OCI-LY1 (cell line): ENCODE results near the gene UBAC1.
"Not testable (repeated sequence)": the region's sequence is repeated elsewhere in the genome, so short reads cannot be mapped to it uniquely, and the experiment has no call there.

Experiments
- H2AFZ ChIP-seq: fragments of 200-600 bp; sonication (generic), shearing (Covaris generic); 2 replicates; pipeline ENCODE4 v1.6.0; 2014; ENCODE audit warnings: antibody characterized with exemption, mild to moderate bottlenecking, low read length
- H3F3A ChIP-seq: fragments of 200-600 bp; sonication (generic), shearing (Covaris generic); 2 replicates; pipeline ENCODE4 v1.6.0; 2014; ENCODE audit warnings: mild to moderate bottlenecking, antibody characterized with exemption, low read length, moderate library complexity; ENCODE audit not compliant: insufficient read depth
- H3K27ac ChIP-seq: fragments of 200-600 bp; sonication (generic); 2 replicates; pipeline ENCODE4 v1.5.1; 2014; ENCODE audit warnings: low read length, mixed run types, mild to moderate bottlenecking, low read depth; ENCODE audit not compliant: poor library complexity, severe bottlenecking
- H3K27me3 ChIP-seq: fragments of 200-600 bp; sonication (generic); 2 replicates; pipeline ENCODE4 v1.6.0; 2014; ENCODE audit warnings: antibody characterized with exemption, mild to moderate bottlenecking, low read length, moderate library complexity; ENCODE audit not compliant: insufficient read depth
- H3K36me3 ChIP-seq: fragments of 200-600 bp; sonication (generic); 2 replicates; pipeline ENCODE4 v1.6.1; 2014; ENCODE audit warnings: mild to moderate bottlenecking, antibody characterized with exemption, low read length, moderate library complexity, mixed read lengths; ENCODE audit not compliant: insufficient read depth
- H3K4me1 ChIP-seq: fragments of 200-600 bp; sonication (generic); 2 replicates; pipeline ENCODE4 v1.5.1; 2014; ENCODE audit warnings: mild to moderate bottlenecking, low read length, moderate library complexity; ENCODE audit not compliant: insufficient read depth, severe bottlenecking
- H3K4me2 ChIP-seq: fragments of 200-600 bp; sonication (generic), shearing (Covaris generic); 2 replicates; pipeline ENCODE4 v1.6.1; 2014; ENCODE audit warnings: low read length
- H3K4me3 ChIP-seq: fragments of 200-600 bp; sonication (generic); 2 replicates; pipeline ENCODE4 v1.5.1; 2014; ENCODE audit warnings: low read length, low read depth, mild to moderate bottlenecking, mixed read lengths; ENCODE audit not compliant: poor library complexity, severe bottlenecking
- H3K79me2 ChIP-seq: fragments of 200-600 bp; shearing (Covaris generic); 2 replicates; pipeline ENCODE4 v1.6.1; 2016; ENCODE audit warnings: mixed run types, low read length, mixed read lengths; ENCODE audit not compliant: insufficient read depth
- H3K9ac ChIP-seq: fragments of 200-600 bp; sonication (generic), shearing (Covaris generic); 2 replicates; pipeline ENCODE4 v1.6.1; 2014; ENCODE audit warnings: mild to moderate bottlenecking, low read length, mixed read lengths
- H3K9me2 ChIP-seq: fragments of 200-600 bp; sonication (generic), shearing (Covaris generic); 2 replicates; pipeline ENCODE4 v1.6.1; 2014; ENCODE audit warnings: low read depth, mild to moderate bottlenecking, low read length, mixed read lengths
- H3K9me3 ChIP-seq: fragments of 200-600 bp; shearing (Covaris generic); 2 replicates; pipeline ENCODE4 v1.6.1; 2014; ENCODE audit warnings: low read length, mixed read lengths
- H4K20me1 ChIP-seq: fragments of 200-600 bp; sonication (generic), shearing (Covaris generic); 2 replicates; pipeline ENCODE4 v1.6.0; 2016; ENCODE audit warnings: mild to moderate bottlenecking, low read length; ENCODE audit not compliant: insufficient read depth
- EZH2 ChIP-seq: fragments of 200-600 bp; sonication (generic), shearing (Covaris generic); IDR thresholded peaks from 2 replicates; pipeline ENCODE4 v1.8.0; 2017; ENCODE audit warnings: borderline replicate concordance, mixed run types, mild to moderate bottlenecking, antibody characterized with exemption, low read length, moderate library complexity, mixed read lengths
- TF ChIP-seq, protein P1 (sequence below): fragments of 200-600 bp; sonication (generic), shearing (Covaris generic); IDR thresholded peaks from 2 replicates; pipeline ENCODE4 v1.5.1; 2017; ENCODE audit warnings: mild to moderate bottlenecking, antibody characterized with exemption, low read length, moderate library complexity, mixed read lengths

Gene UBAC1

DNA sequence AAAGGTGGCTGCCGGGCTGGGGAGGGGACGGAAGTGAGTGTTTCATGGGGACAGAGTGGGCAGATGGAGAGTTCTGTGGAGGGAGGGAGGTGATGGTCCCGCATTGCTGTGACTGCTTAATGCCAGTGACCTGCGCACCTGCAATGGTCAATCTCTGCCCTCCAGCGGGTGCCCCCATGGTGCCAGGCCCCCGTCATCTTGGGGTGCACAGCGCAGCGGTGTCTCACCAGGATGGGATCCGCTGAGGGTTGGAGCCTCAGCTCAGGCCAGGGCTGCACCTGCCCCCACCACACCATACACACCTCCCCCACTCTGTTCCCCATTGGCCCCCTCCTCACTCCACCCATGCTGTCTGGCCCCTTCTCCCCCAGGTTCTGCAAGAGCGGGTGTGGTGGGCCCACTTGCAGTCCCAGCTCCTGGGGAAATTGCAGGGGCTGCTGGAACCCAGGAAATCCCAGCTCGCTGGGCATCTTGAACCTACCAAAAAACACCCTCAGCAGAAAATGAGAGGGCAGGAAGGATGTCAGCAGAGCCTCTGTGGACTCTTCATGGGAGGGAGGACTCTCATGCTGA lies 41.8 kb downstream of the UBAC1 start:
- TF ChIP-seq EZH2: no peak
- TF ChIP-seq, protein P1, sequence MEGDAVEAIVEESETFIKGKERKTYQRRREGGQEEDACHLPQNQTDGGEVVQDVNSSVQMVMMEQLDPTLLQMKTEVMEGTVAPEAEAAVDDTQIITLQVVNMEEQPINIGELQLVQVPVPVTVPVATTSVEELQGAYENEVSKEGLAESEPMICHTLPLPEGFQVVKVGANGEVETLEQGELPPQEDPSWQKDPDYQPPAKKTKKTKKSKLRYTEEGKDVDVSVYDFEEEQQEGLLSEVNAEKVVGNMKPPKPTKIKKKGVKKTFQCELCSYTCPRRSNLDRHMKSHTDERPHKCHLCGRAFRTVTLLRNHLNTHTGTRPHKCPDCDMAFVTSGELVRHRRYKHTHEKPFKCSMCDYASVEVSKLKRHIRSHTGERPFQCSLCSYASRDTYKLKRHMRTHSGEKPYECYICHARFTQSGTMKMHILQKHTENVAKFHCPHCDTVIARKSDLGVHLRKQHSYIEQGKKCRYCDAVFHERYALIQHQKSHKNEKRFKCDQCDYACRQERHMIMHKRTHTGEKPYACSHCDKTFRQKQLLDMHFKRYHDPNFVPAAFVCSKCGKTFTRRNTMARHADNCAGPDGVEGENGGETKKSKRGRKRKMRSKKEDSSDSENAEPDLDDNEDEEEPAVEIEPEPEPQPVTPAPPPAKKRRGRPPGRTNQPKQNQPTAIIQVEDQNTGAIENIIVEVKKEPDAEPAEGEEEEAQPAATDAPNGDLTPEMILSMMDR: no peak

DNA sequence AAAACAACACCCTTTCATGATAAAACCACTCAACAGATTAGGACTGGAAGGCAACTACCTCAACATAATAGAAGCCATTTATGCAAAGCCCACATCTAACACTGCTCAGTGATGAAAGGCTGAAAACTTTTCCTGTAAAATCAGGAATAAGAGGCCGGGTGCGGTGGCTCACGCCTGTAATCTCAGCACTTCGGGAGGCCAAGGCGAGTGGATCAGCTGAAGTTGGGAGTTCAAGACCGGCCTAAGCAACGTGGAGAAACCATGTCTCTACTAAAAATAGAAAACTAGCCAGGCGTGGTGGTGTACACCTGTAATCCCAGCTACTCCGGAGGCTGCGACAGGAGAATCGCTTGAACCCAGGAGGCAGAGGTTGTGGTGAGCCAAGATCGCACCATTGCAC lies 44.9 kb downstream of the UBAC1 start:
- Histone ChIP-seq H3K36me3 (peaks cover 52% of the 10 kb centered on the region), H3K9me3 (peaks cover 28% of the 10 kb centered on the region)

More for the DNA sequence above, 41.8 kb downstream of the UBAC1 start:
- Histone ChIP-seq H3K9me2 (no peaks in the 10 kb centered on the region), H3K4me1 (no peaks in the 10 kb centered on the region), H3K9me3 (peaks cover 24% of the 10 kb centered on the region), H2AFZ (no peak overlapping the region), H3K27ac (no peak overlapping the region), H3K9ac (no peak overlapping the region), H3K4me3 (no peak overlapping the region), H3K27me3 (no peaks in the 10 kb centered on the region), H3K36me3 (peaks cover 23% of the 10 kb centered on the region), H3K4me2 (no peak overlapping the region), H4K20me1 (no peaks in the 10 kb centered on the region), H3F3A (no peaks in the 10 kb centered on the region), H3K79me2 (no peaks in the 10 kb centered on the region)

DNA sequence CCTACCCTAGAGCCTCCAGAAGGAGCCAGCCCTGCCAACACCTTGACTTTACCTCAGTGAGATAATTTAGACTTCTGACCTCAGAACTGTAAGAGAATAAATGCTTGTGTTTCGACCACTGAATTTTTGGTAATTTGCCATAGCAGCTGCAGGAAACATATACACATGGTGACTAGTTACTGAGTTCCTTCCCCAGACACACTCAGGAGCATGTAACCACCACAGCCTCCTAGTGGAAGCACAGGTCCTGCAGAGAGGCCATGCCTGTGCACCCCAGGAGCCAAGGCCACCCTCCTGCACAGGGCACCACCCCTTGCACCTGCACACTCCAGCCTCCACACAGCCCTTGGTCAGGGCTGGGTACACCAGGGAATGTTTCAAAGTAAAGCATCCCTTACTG lies 46.3 kb downstream of the UBAC1 start:
- no peak overlapping the region for H3K9ac ChIP-seq
- no peaks in the 10 kb centered on the region for H4K20me1 ChIP-seq
- H3F3A ChIP-seq: no peaks in the 10 kb centered on the region
- H3K9me3 ChIP-seq: peaks cover 28% of the 10 kb centered on the region
- H3K27ac ChIP-seq: no peak overlapping the region
- no peak overlapping the region for H2AFZ ChIP-seq
- no peak for TF ChIP-seq EZH2
- TF ChIP-seq, protein P1: no peak
- H3K79me2 ChIP-seq: no peaks in the 10 kb centered on the region
- no peak overlapping the region for H3K4me2 ChIP-seq
- no peaks in the 10 kb centered on the region for H3K27me3 ChIP-seq
- H3K4me1 ChIP-seq: no peaks in the 10 kb centered on the region
- no peak overlapping the region for H3K4me3 ChIP-seq
- no peaks in the 10 kb centered on the region for H3K9me2 ChIP-seq
- peaks cover 65% of the 10 kb centered on the region for H3K36me3 ChIP-seq

More for the DNA sequence above, 44.9 kb downstream of the UBAC1 start:
- not testable (repeated sequence) for H3K4me3 ChIP-seq, H3K9ac ChIP-seq, H4K20me1 ChIP-seq, H3K27ac ChIP-seq, H2AFZ ChIP-seq, H3K9me2 ChIP-seq, H3F3A ChIP-seq, H3K4me2 ChIP-seq, H3K27me3 ChIP-seq, H3K4me1 ChIP-seq, H3K79me2 ChIP-seq

DNA sequence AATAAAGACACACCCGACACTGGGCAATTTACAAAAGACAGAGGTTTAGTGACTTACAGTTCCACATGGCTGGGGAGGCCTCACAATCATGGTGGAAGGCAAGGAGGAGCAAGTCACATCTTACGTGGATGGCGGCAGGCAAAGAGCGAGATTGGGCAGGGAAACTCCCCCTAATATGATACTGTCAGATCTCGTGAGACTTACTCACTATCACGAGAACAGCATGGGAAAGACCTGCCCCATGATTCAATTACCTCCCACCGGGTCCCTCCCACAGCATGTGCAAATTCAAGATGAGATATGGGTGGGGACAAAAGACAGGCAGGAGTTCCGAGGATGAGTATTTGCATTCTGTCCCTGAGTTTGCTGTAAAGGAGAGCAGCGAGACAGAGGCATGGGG lies 49.9 kb downstream of the UBAC1 start:
- not testable (repeated sequence) for H3K9me2 ChIP-seq, H4K20me1 ChIP-seq, H3K4me3 ChIP-seq, H3F3A ChIP-seq, H3K79me2 ChIP-seq, H3K9ac ChIP-seq, H3K27ac ChIP-seq, H3K4me2 ChIP-seq, H2AFZ ChIP-seq, H3K27me3 ChIP-seq
- Histone ChIP-seq H3K4me1 (peaks cover 18% of the 10 kb centered on the region), H3K36me3 (peaks cover 75% of the 10 kb centered on the region), H3K9me3 (peaks cover 25% of the 10 kb centered on the region)
